Measurements from ENCODE around the gene STX8. TPM values are rescaled to one million over a fixed set of nuclear protein-coding genes. Genes with fewer than 3 reads are reported as not detected.

STX8 gene
- total RNA-seq, 1 experiment from 2014 or later = 50.3 TPM

DNA sequence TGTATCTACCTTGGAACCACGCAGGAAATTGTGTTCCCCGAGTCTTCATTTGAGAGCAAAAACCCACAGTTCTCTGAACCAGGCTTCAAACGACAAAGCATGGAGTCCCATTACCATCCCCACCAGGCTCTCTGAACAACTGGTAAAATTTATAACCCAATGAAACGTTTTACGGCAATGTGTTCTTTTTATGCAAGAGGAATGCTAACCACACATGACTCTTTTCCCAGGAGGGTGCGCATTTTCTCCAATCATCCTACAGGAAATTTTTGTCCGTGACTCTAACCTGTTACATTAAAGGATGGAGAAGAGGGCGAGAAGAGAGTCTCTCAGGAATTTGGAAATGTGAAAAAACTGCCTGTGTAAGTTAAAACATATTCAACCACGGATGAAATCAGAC, 17.8 kb downstream of the STX8 start:
- no peak for TF ChIP-seq SIN3A (IDR thresholded peaks at IDR 0.05; ENCODE audit: borderline replicate concordance, insufficient read depth, low read depth, low read length)
- TF ChIP-seq POLR2AphosphoS5 (IDR thresholded peaks at IDR 0.05; ENCODE audit: low read depth, low read length) = no peak
- TF ChIP-seq, protein P1, sequence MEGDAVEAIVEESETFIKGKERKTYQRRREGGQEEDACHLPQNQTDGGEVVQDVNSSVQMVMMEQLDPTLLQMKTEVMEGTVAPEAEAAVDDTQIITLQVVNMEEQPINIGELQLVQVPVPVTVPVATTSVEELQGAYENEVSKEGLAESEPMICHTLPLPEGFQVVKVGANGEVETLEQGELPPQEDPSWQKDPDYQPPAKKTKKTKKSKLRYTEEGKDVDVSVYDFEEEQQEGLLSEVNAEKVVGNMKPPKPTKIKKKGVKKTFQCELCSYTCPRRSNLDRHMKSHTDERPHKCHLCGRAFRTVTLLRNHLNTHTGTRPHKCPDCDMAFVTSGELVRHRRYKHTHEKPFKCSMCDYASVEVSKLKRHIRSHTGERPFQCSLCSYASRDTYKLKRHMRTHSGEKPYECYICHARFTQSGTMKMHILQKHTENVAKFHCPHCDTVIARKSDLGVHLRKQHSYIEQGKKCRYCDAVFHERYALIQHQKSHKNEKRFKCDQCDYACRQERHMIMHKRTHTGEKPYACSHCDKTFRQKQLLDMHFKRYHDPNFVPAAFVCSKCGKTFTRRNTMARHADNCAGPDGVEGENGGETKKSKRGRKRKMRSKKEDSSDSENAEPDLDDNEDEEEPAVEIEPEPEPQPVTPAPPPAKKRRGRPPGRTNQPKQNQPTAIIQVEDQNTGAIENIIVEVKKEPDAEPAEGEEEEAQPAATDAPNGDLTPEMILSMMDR (IDR thresholded peaks at IDR 0.05) = no peak
- TF ChIP-seq TCF7L2 (IDR thresholded peaks at IDR 0.05; ENCODE audit: low read depth, low read length) = no peak
- TF ChIP-seq REST (IDR thresholded peaks at IDR 0.05; ENCODE audit: insufficient read depth in 1 of 2, low read depth in 2 of 2, low read length in 1 of 2) = no peak
- BruUV-seq (replicated peaks) = no TSS peak
- POLR2A ChIA-PET = no interaction called here
- no peaks in the 10 kb centered on the region for H3K9me3 ChIP-seq (ENCODE audit: control insufficient read depth, insufficient read depth, low read depth, low read length)
- H3K4me1 ChIP-seq (ENCODE audit: control insufficient read depth, insufficient read depth, low read length) = no peaks in the 10 kb centered on the region
- H3K27ac ChIP-seq (ENCODE audit: low read length) = no peak overlapping the region
- CTCF ChIA-PET = no interaction called here
- DNase-seq (ENCODE audit: low read depth, low spot score) (no peak), ATAC-seq (no peak)
- H3K27me3 ChIP-seq (ENCODE audit: control insufficient read depth, insufficient read depth, low read length) = no peaks in the 10 kb centered on the region
- intact Hi-C loops (cut with micrococcal nuclease; ENCODE audit: unreplicated experiment) (no loop called here), in situ Hi-C loops (cut with HindIII; ENCODE audit: low pct_unique_long_range_greater_than_20kb, low sequenced_read_pairs) (no loop called here)
- no peak overlapping the region for H3K4me3 ChIP-seq (ENCODE audit: low read depth in 2 of 2, low read length in 2 of 2)
- H3K36me3 ChIP-seq (ENCODE audit: control insufficient read depth, insufficient read depth, low read length) = no peaks in the 10 kb centered on the region

GRCh38 chr17:9557161-9557755, 18.4 kb downstream of the STX8 start:
- Histone ChIP-seq H3K27me3 (ENCODE audit: control insufficient read depth, insufficient read depth, low read length) (no peaks in the 10 kb centered on the region), H3K4me1 (ENCODE audit: control insufficient read depth, insufficient read depth, low read length) (no peaks in the 10 kb centered on the region), H3K4me3 (ENCODE audit: low read depth in 2 of 2, low read length in 2 of 2) (no peak overlapping the region), H3K9me3 (ENCODE audit: control insufficient read depth, insufficient read depth, low read depth, low read length) (no peaks in the 10 kb centered on the region), H3K36me3 (ENCODE audit: control insufficient read depth, insufficient read depth, low read length) (no peaks in the 10 kb centered on the region), H3K27ac (ENCODE audit: low read length) (no peak overlapping the region)
- no peak for DNase-seq (ENCODE audit: low read depth, low spot score)
- in situ Hi-C loops (cut with HindIII; ENCODE audit: low pct_unique_long_range_greater_than_20kb, low sequenced_read_pairs) (no loop called here), intact Hi-C loops (cut with micrococcal nuclease; ENCODE audit: unreplicated experiment) (no loop called here)
- TF ChIP-seq, protein P1 (IDR thresholded peaks at IDR 0.05) = no peak
- TF ChIP-seq REST (IDR thresholded peaks at IDR 0.05; ENCODE audit: insufficient read depth in 1 of 2, low read depth in 2 of 2, low read length in 1 of 2) = no peak
- no peak for TF ChIP-seq SIN3A (IDR thresholded peaks at IDR 0.05; ENCODE audit: borderline replicate concordance, insufficient read depth, low read depth, low read length)
- TF ChIP-seq TCF7L2 (IDR thresholded peaks at IDR 0.05; ENCODE audit: low read depth, low read length) = no peak
- no peak for TF ChIP-seq POLR2AphosphoS5 (IDR thresholded peaks at IDR 0.05; ENCODE audit: low read depth, low read length)
- POLR2A ChIA-PET = no interaction called here
- no TSS peak for BruUV-seq (replicated peaks)
- CTCF ChIA-PET = no interaction called here
- no peak for ATAC-seq
